ENCODE results near the gene ING3. TPM values are rescaled to one million over a fixed set of nuclear protein-coding genes. Genes with fewer than 3 reads are reported as not detected.

ING3 gene
- total RNA-seq, 1 experiment from 2014 or later = 16.1 TPM

GRCh38 chr7:120920034-120920433 lies 30.5 kb upstream of the ING3 start:
- CTCF ChIA-PET = no interaction called here
- Histone ChIP-seq H3K9me3 (ENCODE audit: low read depth, low read length, poor library complexity, severe bottlenecking) (no peaks in the 10 kb centered on the region), H3K27me3 (replicated peaks; ENCODE audit: insufficient read depth, low read depth, low read length, poor library complexity) (no peaks in the 10 kb centered on the region), H3K36me3 (ENCODE audit: insufficient read depth, low read length, poor library complexity, severe bottlenecking) (no peaks in the 10 kb centered on the region), H3K4me3 (ENCODE audit: low read depth, low read length, poor library complexity, severe bottlenecking) (no peak overlapping the region), H3K4me1 (ENCODE audit: insufficient read depth, low read length, poor library complexity, severe bottlenecking) (no peaks in the 10 kb centered on the region), H3K27ac (ENCODE audit: low read depth, low read length, poor library complexity, severe bottlenecking) (no peak overlapping the region)
- intact Hi-C loops (cut with micrococcal nuclease; ENCODE audit: unreplicated experiment) = no loop called here
- DNase-seq (ENCODE audit: low spot score) = no peak
- no TSS peak for BruUV-seq (replicated peaks)
- no peak for TF ChIP-seq EZH2 (IDR thresholded peaks at IDR 0.05; ENCODE audit: borderline replicate concordance, low read depth, low read length, poor library complexity, severe bottlenecking)
- no peak for TF ChIP-seq CTCF (conservative IDR thresholded peaks at IDR 0.05; ENCODE audit: low read depth, low read length)
- POLR2A ChIA-PET (ENCODE audit: low non-redundant PET) = no interaction called here

GRCh38 chr7:120920591-120921274 lies 29.8 kb upstream of the ING3 start:
- CTCF ChIA-PET = no interaction called here
- TF ChIP-seq EZH2 (IDR thresholded peaks at IDR 0.05; ENCODE audit: borderline replicate concordance, low read depth, low read length, poor library complexity, severe bottlenecking) (no peak), CTCF (conservative IDR thresholded peaks at IDR 0.05; ENCODE audit: low read depth, low read length) (no peak)
- BruUV-seq (replicated peaks) = no TSS peak

GRCh38 chr7:120924837-120925236 lies 25.7 kb upstream of the ING3 start:
- intact Hi-C loops (cut with micrococcal nuclease; ENCODE audit: unreplicated experiment) = no loop called here
- TF ChIP-seq CTCF (conservative IDR thresholded peaks at IDR 0.05; ENCODE audit: low read depth, low read length) (no peak), EZH2 (IDR thresholded peaks at IDR 0.05; ENCODE audit: borderline replicate concordance, low read depth, low read length, poor library complexity, severe bottlenecking) (no peak)
- DNase-seq (ENCODE audit: low spot score) = no peak
- ChIA-PET CTCF (no interaction called here), POLR2A (ENCODE audit: low non-redundant PET) (no interaction called here)
- no peak overlapping the region for H3K27ac ChIP-seq (ENCODE audit: low read depth, low read length, poor library complexity, severe bottlenecking)
- H3K4me1 ChIP-seq (ENCODE audit: insufficient read depth, low read length, poor library complexity, severe bottlenecking) = no peaks in the 10 kb centered on the region
- H3K27me3 ChIP-seq (replicated peaks; ENCODE audit: insufficient read depth, low read depth, low read length, poor library complexity) = no peaks in the 10 kb centered on the region
- no peak overlapping the region for H3K4me3 ChIP-seq (ENCODE audit: low read depth, low read length, poor library complexity, severe bottlenecking)
- H3K9me3 ChIP-seq (ENCODE audit: low read depth, low read length, poor library complexity, severe bottlenecking) = no peaks in the 10 kb centered on the region
- H3K36me3 ChIP-seq (ENCODE audit: insufficient read depth, low read length, poor library complexity, severe bottlenecking) = no peaks in the 10 kb centered on the region
- no TSS peak for BruUV-seq (replicated peaks)

More at GRCh38 chr7:120920591-120921274, 29.8 kb upstream of the ING3 start:
- POLR2A ChIA-PET (ENCODE audit: low non-redundant PET) = no interaction called here
- Histone ChIP-seq H3K36me3 (ENCODE audit: insufficient read depth, low read length, poor library complexity, severe bottlenecking) (no peaks in the 10 kb centered on the region), H3K27me3 (replicated peaks; ENCODE audit: insufficient read depth, low read depth, low read length, poor library complexity) (no peaks in the 10 kb centered on the region), H3K4me1 (ENCODE audit: insufficient read depth, low read length, poor library complexity, severe bottlenecking) (no peaks in the 10 kb centered on the region), H3K9me3 (ENCODE audit: low read depth, low read length, poor library complexity, severe bottlenecking) (no peaks in the 10 kb centered on the region), H3K4me3 (ENCODE audit: low read depth, low read length, poor library complexity, severe bottlenecking) (no peak overlapping the region), H3K27ac (ENCODE audit: low read depth, low read length, poor library complexity, severe bottlenecking) (no peak overlapping the region)
- peak; percentile 12 for DNase-seq (ENCODE audit: low spot score)
- intact Hi-C loops (cut with micrococcal nuclease; ENCODE audit: unreplicated experiment) = no loop called here
